Panc1 (cell line): ENCODE data around the gene TMA16. TPM values are rescaled to one million over a fixed set of nuclear protein-coding genes. Genes with fewer than 3 reads are reported as not detected.
A peak's percentile ranks its signal among the peaks of the same experiment; 100 is the strongest.

Experiments
- ATAC-seq: fragments of 200-7000 bp; cut with Tn5 transposase; 2 replicates; pipeline ENCODE4 v1.9.1; 2020; ENCODE audit warnings: mild to moderate bottlenecking, moderate library complexity
- BruUV-seq: library from RNA; stranded (reverse); fragments of 400-500 nt; replicated peaks from 2 replicates; lab custom pipeline; 2021; lab: Mats Ljungman, UMichigan
- CTCF ChIA-PET: fragments of 300-600 bp; sonication (Branson Sonifier 250); formaldehyde crosslinking; loops from one replicate; lab custom pipeline; 2022; ENCODE audit warnings: antibody characterized with exemption; lab: Charles Lee
- POLR2A ChIA-PET: fragments of 300-600 bp; sonication (Branson Sonifier 250); formaldehyde crosslinking; loops from one replicate; lab custom pipeline; 2022; ENCODE audit warnings: antibody characterized with exemption; lab: Charles Lee
- DNase-seq: peaks from one replicate; pipeline ENCODE4 v3.0.0-alpha.2; 2010; ENCODE audit warnings: low read depth, low spot score
- H3K27ac ChIP-seq: 2 replicates; pipeline ENCODE4 v1.5.1; 2011; ENCODE audit warnings: mild to moderate bottlenecking, low read length, inconsistent platforms
- H3K27me3 ChIP-seq: fragments of 200-500 bp; sonication (Bioruptor generic); 2 replicates; pipeline ENCODE4 v1.6.0; 2014; ENCODE audit warnings: low read length, inconsistent platforms; ENCODE audit not compliant: control insufficient read depth, insufficient read depth
- H3K36me3 ChIP-seq: fragments of 200-500 bp; sonication (Bioruptor generic); 2 replicates; pipeline ENCODE4 v1.5.1; 2014; ENCODE audit warnings: inconsistent platforms, mild to moderate bottlenecking, low read length, moderate library complexity; ENCODE audit not compliant: control insufficient read depth, insufficient read depth
- H3K4me1 ChIP-seq: 2 replicates; pipeline ENCODE4 v1.5.1; 2011; ENCODE audit warnings: inconsistent platforms, mild to moderate bottlenecking, low read length, moderate library complexity; ENCODE audit not compliant: control insufficient read depth, insufficient read depth
- H3K4me3 ChIP-seq, 2 experiments: 2 replicates each; pipeline ENCODE4 v1.5.1; 2011 to 2012; ENCODE audit warnings: low read depth in 2 of 2, low read length in 2 of 2, mild to moderate bottlenecking in 2 of 2, inconsistent platforms in 1 of 2, moderate library complexity in 1 of 2
- H3K9me3 ChIP-seq: fragments of 200-500 bp; sonication (Bioruptor generic); 2 replicates; pipeline ENCODE4 v1.5.1; 2014; ENCODE audit warnings: low read depth, mild to moderate bottlenecking, inconsistent platforms, low read length, moderate library complexity; ENCODE audit not compliant: control insufficient read depth, insufficient read depth
- CTCF ChIP-seq: fragments of 450-650 bp; IDR thresholded peaks from 2 replicates; pipeline ENCODE4 v1.5.1; 2017; ENCODE audit warnings: mild to moderate bottlenecking
- POLR2AphosphoS5 ChIP-seq: IDR thresholded peaks from 2 replicates; pipeline ENCODE4 v1.6.1; 2012; ENCODE audit warnings: mild to moderate bottlenecking, low read depth, low read length, moderate library complexity
- REST ChIP-seq, 2 experiments: IDR thresholded peaks; 2 replicates each; pipeline ENCODE4 v1.6.1; 2011 to 2012; ENCODE audit warnings: low read depth in 2 of 2, control low read depth in 1 of 2, low read length in 1 of 2, mild to moderate bottlenecking in 1 of 2, moderate library complexity in 1 of 2; ENCODE audit not compliant: insufficient read depth in 1 of 2
- SIN3A ChIP-seq: IDR thresholded peaks from 2 replicates; pipeline ENCODE4 v1.6.1; 2012; ENCODE audit warnings: low read depth, mild to moderate bottlenecking, low read length, moderate library complexity, borderline replicate concordance; ENCODE audit not compliant: insufficient read depth
- TCF7L2 ChIP-seq: IDR thresholded peaks from 2 replicates; pipeline ENCODE4 v1.6.1; 2011; ENCODE audit warnings: mild to moderate bottlenecking, low read depth, low read length, inconsistent platforms
- in situ Hi-C: cut with HindIII; loops from 2 replicates; pipeline ENCODE4 v1.10.0; 2016; ENCODE audit warnings: low sequenced_read_pairs, low pct_unique_long_range_greater_than_20kb
- intact Hi-C: fragments of 100-400 bp; cut with micrococcal nuclease; formaldehyde crosslinking; loops from one replicate; pipeline ENCODE4 v1.10.0; 2022; ENCODE audit not compliant: unreplicated experiment
- total RNA-seq: library from RNA; stranded (reverse); gene quantifications from one replicate; pipeline ENCODE4 v1.2.1, GENCODE V29; 2021; ENCODE audit not compliant: unreplicated experiment

Gene TMA16
- total RNA-seq, 1 experiment from 2014 or later = 26.9 TPM

GRCh38 chr4:163484906-163485305 lies 9.6 kb upstream of the TMA16 start:
- ChIA-PET CTCF (no interaction called here), POLR2A (no interaction called here)
- ATAC-seq (no peak), DNase-seq (no peak)
- Histone ChIP-seq H3K9me3 (no peaks in the 10 kb centered on the region), H3K27ac (no peak overlapping the region), H3K36me3 (no peaks in the 10 kb centered on the region), H3K4me1 (no peaks in the 10 kb centered on the region), H3K27me3 (no peaks in the 10 kb centered on the region), H3K4me3 (no peak overlapping the region)
- in situ Hi-C loops (no loop called here), intact Hi-C loops (loop anchor here (1.0 kb wide), 2 partner anchors 59 to 63 kb away; no protein-coding TSS in a partner anchor)
- no TSS peak for BruUV-seq
- TF ChIP-seq REST (IDR thresholded peaks at IDR 0.05; ENCODE audit: insufficient read depth in 1 of 2, low read depth in 2 of 2, low read length in 1 of 2) (no peak), CTCF (peak; percentile 65)

GRCh38 chr4:163485589-163485988 lies 8.9 kb upstream of the TMA16 start:
- Histone ChIP-seq H3K27ac (no peak overlapping the region), H3K27me3 (no peaks in the 10 kb centered on the region), H3K4me3 (no peak overlapping the region), H3K9me3 (no peaks in the 10 kb centered on the region), H3K36me3 (no peaks in the 10 kb centered on the region), H3K4me1 (no peaks in the 10 kb centered on the region)
- intact Hi-C loops (loop anchor here (1.0 kb wide), 1 partner anchor 59 kb away; no protein-coding TSS in a partner anchor), in situ Hi-C loops (no loop called here)
- DNase-seq (no peak), ATAC-seq (no peak)
- TF ChIP-seq SIN3A = no peak
- TF ChIP-seq REST (IDR thresholded peaks at IDR 0.05; ENCODE audit: insufficient read depth in 1 of 2, low read depth in 2 of 2, low read length in 1 of 2) = no peak
- TF ChIP-seq POLR2AphosphoS5 = no peak
- no peak for TF ChIP-seq CTCF
- no peak for TF ChIP-seq TCF7L2
- ChIA-PET CTCF (no interaction called here), POLR2A (no interaction called here)
- BruUV-seq = no TSS peak
